RCC 7860 (cell line): ENCODE data around the gene GPSM1.

Experiments
- DNase-seq: peaks from one replicate; pipeline ENCODE4 v3.0.0-alpha.2; 2015; ENCODE audit warnings: low spot score
- FAIRE-seq: peaks from 2 replicates; lab custom pipeline; 2012; peaks lifted over from hg19 to GRCh38; lab: Jason Lieb, UNC

GPSM1 gene

DNA sequence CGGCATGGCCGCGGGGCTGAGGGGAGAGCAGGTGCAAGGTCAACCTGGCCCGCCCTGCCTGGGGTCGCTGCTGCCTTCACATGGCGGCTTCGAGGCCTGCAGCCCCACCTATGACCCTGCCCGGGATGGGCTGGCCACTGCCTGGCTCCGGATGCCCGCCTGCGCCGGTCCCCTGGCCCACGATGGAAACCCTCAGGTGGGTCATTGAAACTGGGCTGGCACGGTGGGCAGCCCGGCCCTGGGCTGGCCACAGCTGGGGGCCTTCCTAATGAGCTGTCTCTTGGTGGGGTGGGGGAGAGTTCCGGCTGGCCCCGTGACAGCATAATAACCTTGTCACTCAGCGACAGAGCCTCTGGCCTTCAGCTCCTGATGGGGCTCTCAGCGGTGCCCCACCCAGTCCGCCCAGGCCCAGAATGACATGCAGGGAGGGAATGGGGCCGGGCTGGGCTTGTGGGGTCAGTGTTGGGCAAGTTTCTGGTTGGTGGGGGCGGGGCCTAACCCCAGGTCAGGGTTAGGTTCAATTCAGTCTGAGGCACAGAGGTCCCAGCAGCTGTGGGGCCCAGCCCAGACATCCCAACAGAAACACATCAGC lies 23.4 kb upstream of the GPSM1 start, which contains the start of gene CCDC187:
TSS of gene CCDC187 (minus strand) at position 270 of the 592 bp plus-strand sequence. CDS start at position 6, 264 bp downstream.
- FAIRE-seq (no peak), DNase-seq (no peak)

DNA sequence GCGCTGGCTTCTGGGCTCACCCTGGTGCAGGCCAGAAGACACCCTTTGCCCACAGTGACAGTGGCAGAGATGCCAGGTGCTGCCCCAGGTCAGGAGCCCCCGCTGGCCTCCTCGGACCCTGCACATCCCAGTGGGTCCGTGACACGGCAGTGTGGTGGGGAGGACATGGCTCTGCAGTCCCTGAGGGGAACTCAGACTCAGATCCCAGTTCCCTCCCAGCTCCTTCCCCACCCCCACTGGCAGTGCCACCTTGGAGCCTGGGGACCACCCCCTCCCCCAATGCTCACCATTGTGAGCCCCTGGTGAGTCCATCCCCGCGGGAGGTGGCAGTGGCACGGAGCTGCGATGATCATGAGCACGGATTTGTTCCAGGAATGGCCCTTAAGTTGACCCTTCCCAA lies 22.9 kb upstream of the GPSM1 start:
- no peak for FAIRE-seq
- DNase-seq: no peak

DNA sequence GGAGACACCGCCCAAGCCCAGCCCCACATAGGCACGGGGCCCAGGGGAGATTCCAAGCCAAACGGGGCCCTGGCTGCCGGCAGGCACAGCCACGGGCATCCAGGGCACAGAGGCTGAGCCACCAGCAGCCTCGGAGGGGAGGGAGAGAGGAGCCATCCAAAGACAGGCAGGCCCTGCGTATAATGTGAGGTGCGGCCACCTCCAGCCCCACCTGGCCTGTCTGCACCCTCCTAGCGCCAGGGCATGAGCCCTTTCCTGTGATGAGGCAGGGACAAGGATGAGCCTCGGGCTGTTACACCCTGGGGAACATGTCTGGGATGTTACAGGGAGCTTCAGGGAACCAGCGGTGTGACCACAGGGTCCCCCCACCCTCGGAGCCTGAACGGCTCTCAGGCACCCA lies 22.4 kb upstream of the GPSM1 start:
- DNase-seq (no peak), FAIRE-seq (no peak)

DNA sequence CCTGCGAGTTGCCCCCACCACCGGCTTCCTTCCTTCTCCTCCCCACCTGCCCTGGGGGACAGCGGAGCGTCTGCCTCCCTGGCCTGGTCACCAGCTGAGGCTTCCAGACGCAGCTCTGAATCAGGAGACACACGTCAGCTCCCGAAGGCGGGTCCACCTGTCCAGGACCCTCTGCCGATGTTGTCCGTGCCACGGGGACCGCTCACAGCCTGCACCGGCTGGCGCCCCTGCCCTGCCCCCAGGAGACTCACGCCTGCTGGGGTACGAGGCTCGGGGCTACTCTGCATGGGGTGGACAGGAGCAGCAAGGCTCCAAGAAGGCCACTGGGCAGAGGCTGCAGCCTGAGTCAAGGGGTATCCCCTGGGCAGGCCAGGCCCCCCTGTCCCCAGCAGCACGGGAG lies 21.5 kb upstream of the GPSM1 start:
- FAIRE-seq: no peak
- no peak for DNase-seq

DNA sequence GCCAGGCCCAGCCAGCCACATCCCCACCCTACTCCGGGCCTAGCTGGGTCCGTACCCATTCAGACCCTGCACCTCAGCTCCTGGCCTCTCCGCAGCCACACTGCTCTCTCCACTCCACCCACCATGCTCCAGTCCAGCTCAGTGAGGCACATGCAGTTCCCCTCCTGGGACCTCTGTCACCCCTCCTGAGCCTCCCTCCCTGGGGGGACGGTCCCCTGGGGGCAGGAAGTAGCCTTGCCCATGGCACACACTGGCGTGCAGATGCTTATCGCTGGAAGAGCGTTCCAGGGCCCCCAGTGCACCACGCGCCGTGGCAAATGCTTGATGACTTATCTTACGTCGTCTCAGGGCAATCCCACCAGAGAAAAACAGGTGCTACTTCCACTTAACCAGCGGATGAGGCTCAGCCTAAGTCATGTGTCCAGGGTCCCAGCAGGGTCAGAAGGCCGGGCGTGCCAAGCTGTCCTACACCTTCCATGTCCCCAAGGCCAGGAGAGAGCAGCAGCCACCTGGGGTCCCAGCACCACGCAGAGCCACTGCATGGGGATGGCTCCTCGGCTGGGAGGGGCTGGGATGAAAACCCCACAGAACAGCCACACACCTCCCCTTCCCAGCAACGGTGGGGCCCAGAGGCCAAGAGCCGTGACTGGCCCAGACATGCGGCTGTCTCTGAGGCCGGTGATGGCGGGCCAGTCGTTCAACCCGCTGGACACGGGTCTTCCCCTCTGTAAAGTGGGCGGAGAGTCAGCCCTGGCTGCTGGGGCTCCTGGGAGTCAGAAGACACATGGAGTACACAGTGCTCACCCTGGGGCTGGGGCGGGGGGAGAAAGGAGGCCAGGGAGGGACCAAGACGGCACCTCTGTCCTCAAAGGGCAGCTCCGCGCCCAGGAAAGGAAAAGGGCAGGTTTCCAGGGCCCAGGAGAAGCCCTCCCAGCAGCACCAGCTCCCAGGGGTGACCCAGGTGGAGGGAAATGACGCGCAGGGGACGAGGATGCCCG lies 20.8 kb upstream of the GPSM1 start:
- DNase-seq: no peak

DNA sequence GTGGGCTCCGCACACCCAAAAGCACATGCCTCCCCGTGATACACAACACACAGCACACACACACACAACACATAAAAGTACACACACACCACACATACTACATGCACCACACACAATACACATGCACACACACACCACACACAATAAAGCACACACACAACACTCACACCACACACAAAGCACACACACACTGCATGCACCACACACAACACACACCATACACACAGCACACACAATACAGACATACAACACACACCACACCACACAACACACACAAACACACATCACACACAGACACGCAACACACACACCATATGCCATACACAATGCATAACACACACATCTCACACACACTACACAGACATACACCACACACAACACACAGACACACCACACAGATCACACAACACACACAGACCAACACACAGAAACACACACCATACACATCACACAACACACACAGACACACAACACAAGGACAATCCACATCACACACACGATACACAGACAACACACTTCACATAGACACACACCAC lies 20.1 kb upstream of the GPSM1 start:
- FAIRE-seq: no peak
- no peak for DNase-seq

More for the DNA sequence above, 20.8 kb upstream of the GPSM1 start:
- FAIRE-seq: no peak

DNA sequence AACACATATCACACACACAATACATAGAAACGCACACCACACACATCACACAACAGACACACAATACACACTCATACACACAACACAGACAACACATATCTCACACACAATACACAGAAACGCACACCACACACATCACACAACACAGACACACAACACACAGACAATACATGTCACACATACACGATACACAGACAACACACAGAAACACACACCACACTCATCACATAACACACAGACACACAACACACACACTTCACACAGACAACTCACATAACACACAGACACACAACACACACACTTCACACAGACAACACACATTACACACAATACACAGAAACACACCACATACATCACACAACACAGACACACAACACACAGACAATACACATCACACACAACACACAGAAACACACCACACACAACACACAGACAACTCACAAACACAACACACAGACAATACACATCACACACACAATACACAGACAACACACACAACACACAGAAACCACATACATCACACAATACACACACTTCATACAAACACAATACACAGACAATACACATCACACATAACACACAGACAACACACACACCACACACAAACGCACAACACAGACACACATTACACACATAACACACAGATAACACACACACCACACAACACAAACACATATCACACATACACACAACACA lies 19.2 kb upstream of the GPSM1 start:
- no peak for FAIRE-seq
- DNase-seq: no peak

DNA sequence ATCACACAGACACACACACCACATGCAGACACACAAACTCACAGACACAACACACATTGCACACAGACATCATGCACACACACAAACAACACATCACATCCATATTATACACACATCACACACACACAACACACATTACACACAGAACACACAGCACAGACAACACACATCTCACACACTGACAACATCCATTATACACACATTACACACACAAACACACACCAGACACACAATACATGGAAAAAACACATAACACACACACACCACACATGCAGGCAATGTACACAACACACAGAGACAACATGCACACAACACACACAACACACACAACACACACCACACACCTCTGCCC lies 18.7 kb upstream of the GPSM1 start:
- no peak for DNase-seq
- FAIRE-seq: no peak

DNA sequence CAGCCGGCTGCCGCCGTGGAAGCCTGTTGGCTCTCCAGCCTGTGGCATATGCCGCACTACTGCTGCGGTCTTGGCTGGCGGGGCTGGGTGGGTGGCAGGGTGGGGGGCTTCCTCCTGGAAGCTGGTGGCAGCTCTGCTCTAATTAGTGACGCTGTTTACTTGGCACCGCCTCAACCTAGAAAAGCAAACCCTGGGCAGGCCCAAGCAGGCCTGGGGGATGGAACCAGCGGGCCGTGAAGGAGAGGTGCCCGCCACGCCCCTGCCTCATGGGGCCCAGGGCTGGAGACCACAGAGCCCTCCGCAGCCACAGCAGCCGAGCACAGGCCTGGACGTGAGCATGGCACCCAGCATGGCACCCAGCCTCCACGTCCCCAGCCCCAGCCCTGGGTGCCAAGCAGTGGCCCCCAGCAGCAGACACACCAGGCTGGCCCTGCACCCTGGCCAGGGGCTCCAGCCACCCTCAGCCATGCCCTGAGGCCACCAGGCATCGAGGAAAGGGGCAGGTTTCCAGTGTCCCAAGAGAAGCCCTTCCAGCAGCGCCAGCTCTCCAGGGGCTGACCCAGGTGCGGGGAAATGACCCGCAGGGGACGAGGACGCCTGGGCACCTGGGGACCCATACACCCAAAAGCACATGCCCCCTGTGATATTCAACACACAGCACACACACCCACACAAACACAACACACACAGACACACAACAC lies 18.1 kb upstream of the GPSM1 start:
- no peak for DNase-seq
- FAIRE-seq: no peak

DNA sequence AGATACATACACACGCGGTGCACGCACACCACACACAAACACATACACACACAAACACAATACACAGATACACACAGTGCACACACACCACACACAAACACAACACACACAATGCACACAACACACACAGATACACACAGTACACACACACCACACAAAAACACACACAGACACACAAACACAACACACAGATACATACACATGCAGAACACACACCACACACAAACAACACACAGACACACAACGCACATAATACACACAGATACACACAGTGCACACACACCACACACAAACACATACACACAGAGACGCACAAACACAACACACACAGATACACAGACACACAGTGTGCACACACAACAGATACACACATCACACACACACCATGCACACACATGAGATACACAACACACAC lies 17.5 kb upstream of the GPSM1 start:
- no peak for FAIRE-seq
- DNase-seq: no peak

DNA sequence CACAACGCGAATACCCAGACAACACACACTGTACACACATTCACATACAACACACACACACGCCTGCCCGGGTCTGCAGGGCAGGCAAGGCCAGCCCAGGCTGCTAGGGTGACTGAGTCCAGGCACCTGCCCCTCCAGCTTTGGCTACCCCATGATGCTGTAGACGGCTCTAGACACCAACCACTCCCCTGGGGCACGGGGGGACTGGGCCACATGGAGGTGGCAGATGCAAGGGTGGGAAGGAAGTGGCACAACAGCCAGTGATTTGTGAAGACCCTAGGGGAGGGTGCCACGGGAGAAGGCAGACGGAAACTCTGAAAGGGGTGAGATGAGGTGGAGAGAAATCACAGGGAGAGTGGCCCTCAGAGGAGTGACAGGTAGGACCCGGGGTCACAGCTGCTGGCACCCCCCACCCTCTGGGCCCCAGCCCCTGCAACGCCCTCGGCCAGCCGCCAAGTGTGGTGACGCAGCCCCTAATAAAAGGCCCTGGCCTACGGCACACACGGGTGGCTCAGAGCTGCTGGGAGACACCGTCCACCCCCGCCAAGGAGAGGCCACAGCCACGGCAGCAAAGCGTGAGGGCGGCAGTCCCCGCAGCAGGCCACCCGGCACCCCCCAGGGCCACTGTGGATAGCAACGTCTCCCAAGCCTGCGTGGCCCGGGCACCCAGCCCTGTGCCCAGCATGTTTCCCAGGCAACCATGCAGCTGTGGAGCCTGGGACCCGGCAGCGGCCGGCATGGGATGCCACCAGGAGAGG lies 16.9 kb upstream of the GPSM1 start:
- DNase-seq (no peak), FAIRE-seq (no peak)

DNA sequence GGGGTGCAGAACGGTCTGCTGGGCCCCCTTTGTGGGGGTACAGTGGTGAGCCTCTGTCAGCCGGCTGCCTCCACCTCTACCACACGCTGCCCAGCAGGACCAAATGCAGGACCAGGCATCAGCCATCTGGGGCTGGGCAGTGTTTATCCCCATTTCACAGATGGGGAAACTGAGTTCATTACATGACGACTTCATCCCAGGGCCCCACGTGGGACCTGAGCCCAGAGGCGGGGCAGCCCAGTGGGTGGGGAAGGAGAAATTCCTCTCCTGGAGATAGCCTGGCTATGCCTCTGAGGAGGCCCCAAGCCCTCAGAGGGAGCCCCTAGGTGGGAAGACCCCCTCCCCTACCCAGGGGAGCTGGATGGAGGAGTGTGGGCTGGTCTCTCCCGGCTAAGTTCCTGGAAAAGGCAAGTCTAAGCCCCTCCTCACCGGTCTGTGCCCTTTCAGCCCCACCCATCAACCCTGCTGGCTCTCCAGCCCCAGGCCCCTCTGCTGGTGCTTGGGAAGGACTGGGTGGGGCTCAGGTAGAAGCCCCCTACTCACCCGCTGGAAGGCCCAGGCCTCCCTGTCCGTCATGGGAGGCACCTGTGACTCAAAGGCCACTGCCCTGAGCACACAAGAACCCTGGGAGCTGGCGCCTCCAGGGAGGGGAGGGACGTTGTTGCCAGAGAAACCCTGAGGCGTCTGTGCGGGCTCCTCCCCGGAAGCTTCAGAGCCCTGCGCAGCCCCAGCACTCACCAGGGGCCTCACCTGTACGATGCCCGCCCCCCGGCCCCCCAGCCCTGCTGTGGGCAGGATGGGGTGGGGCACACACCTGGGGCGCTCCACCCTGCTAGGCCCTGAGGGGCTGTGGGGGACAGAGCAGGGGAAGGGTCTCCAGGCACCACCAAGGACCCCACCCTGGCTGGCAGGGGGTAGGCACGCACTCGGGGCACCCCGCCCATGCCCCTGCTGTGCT lies 16.0 kb upstream of the GPSM1 start:
- peak; percentile 7 for DNase-seq
- no peak for FAIRE-seq

DNA sequence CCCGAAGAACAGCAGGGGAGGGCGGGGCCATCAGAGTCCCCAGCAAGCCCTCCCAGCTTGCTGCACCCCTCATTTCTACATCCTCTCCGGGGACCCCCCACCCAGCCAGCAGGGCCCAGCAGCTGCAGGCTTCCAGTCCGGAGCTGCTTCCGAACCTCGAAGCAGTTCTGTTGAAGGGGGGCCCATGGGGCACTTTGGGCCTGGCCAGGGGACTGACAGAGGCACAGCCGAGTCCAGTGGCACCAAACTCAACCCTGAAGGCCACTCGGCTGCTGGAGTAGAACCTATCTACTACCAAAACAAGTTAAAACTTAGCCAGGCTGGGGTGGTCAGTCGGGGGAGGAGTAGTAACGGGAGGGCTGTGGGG lies 15.3 kb upstream of the GPSM1 start:
- FAIRE-seq (no peak), DNase-seq (no peak)

DNA sequence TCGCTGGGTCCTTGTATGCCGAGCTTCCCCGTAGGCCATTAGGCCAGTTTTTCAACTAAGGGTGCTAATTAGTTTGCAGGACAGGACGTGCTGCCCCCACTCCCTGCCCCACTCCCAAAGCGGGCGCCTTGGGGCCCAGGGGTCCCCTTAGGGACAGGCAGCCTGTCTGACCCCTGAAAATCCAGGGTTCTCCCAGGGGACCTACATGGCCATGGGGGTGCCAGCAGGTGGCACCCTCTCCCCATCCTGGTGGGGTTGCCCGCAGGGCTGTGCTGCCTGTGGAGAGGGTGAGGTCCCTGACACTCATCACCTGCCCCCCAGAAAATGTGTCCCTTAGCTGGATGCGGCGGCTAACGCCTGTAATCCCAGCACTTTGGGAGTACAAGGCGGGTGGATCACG lies 14.9 kb upstream of the GPSM1 start:
- DNase-seq: no peak
- no peak for FAIRE-seq

DNA sequence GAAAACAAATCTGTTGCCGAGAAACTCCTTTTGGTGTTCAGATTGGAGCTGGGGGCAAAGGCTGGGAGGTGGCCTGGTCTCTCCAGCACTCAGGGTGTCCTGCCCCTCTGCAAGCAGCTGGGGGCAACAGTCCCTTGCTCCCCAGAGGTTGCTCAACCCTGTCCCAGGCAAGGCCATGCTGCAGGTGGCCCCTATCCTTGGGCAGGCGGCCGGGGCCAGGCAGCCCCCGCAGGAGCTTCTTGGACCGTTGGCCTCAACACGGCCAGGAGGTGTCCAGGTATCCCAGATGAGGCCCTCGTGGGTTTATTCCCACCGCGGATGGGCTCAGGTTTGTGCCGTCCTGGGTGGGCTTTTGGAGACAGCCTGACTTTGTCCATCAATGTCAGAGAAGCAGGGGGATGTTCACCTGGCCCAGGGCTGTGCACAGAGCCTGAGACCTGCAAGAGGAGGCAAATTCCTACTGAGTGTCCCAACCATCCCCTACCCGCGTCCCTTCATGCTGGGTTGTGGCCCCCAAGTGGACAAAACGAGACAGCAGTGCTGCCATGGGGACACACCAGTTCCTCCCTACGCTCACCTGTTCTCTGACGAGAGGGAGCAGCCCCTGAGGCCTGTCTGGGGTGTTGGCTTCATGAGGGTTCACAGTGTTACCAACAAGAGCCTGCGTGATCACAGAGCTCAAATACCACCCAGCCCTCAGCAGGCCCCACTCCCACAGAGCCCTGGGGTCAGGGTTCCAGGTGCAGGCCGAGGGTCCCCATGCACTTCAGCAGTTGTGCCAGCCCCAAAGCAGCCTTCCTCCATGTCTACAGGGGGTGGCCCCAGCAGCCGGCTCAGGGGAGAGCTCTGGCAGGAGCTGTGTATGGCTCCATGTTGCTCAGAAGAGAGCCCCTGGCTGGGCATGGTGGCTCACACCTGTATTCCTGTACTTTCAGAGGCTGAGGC lies 14.0 kb upstream of the GPSM1 start:
- no peak for DNase-seq
- FAIRE-seq: no peak

DNA sequence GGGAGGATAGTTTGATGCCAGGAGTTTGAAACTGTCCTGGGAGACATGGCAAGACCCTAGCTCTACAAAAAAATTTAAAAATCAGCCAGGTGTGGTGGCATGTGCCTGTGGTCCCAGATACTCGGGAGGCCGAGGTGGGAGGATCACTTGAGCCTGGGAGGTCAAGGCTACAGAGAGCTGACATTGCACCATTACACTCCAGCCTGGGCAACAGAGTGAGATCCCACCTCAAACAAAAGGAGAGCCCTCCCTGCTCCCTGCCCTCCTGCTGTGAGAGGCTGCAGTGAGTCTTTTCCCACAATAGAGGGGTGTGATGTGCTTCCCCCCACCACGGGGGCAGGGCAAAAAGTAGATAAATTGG lies 13.3 kb upstream of the GPSM1 start:
- FAIRE-seq: no peak

DNA sequence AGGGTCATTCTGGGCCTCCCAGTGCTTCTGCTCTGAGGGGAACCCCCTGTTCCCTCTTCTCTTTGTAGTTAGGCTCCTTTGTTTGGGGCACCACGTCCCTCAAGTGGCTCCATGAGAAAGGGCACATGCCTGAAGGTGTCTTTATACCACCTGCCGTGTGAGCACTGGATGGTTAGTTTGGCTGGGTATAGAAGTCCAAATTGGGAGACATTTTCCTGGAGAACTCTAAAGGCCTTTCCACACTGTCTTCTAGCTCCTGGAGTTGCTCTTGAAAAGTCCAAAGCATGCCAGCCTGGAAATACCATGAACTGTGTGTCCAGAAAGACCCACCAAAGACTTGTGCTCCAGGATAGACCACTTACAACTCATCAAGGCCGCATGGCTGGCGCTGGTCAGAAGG lies 12.4 kb upstream of the GPSM1 start:
- FAIRE-seq: no peak
- DNase-seq: no peak

More for the DNA sequence above, 13.3 kb upstream of the GPSM1 start:
- DNase-seq: no peak

DNA sequence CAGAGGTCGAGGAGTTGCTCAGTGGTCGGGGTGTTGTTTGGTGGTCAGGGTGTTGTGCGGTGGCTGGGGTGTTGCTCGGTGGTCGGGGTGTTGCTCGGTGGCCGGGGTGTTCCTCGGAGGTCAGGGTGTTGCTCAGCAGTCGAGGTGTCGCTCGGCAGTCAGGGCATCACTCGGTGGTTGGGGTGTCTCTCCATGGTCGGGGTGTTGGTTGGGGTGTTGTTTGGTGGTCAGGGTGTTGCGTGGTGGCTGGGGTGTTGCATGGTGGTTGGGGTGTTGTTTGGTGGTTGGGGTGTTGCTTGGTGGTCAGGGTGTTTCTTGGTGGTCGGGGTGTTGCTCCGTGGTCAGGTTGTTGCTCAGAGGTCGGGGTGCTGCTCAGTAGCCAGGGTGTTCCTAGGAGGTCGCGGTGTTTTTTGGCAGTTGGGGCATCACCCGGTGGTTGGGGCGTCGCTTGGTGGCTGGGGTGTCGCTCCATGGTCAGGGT lies 11.0 kb upstream of the GPSM1 start:
- no peak for FAIRE-seq
- DNase-seq: no peak
